Esophagus squamous epithelium (tissue), 5 donors: ENCODE measurements around the gene C18orf32. TPM values are rescaled to one million over a fixed set of nuclear protein-coding genes. Genes with fewer than 3 reads are reported as not detected.
"Not testable (repeated sequence)": the region's sequence is repeated elsewhere in the genome, so short reads cannot be mapped to it uniquely, and the experiment has no call there.

ENCODE experiments used
- DNase-seq: peaks from one replicate; lab custom pipeline; 2025; lab: John Stamatoyannopoulos, UW
- H3K27ac ChIP-seq, 4 donors: fragments of 200-600 bp; sonication (generic); one replicate each; pipeline ENCODE4 v1.5.1; 2016 to 2019; ENCODE audit warnings: mild to moderate bottlenecking in 1 of 4
- H3K27me3 ChIP-seq, 4 donors: fragments of 200-600 bp; sonication (generic); 1 replicate in 3 of 4; 2 replicates in 1 of 4; pipeline versions ENCODE4 v1.5.1 to v1.6.0; 2017 to 2021; ENCODE audit warnings: antibody characterized with exemption in 1 of 4
- H3K36me3 ChIP-seq, 3 donors: fragments of 200-600 bp; sonication (generic); one replicate each; pipeline ENCODE4 v1.5.1; 2016 to 2019
- H3K4me1 ChIP-seq, 3 donors: fragments of 200-600 bp; sonication (generic); one replicate each; pipeline ENCODE4 v1.5.1; 2017 to 2019
- H3K4me3 ChIP-seq, 4 donors: fragments of 200-600 bp; sonication (generic); 1 replicate in 3 of 4; 2 replicates in 1 of 4; pipeline ENCODE4 v1.5.1; 2016 to 2019; ENCODE audit warnings: mild to moderate bottlenecking in 2 of 4, moderate library complexity in 1 of 4
- H3K9me3 ChIP-seq, 3 donors: fragments of 200-600 bp; sonication (generic); one replicate each; pipeline ENCODE4 v1.5.1; 2016 to 2019
- POLR2A ChIP-seq, 4 donors: fragments of 450-650 bp; IDR thresholded peaks; one replicate each; pipeline ENCODE4 v1.6.1; 2017; ENCODE audit warnings: antibody characterized with exemption in 4 of 4, mild to moderate bottlenecking in 4 of 4, moderate library complexity in 3 of 4
- WGBS, 2 donors: methylation state at CpG; one replicate each; pipeline ENCODE4 v1.1.5; 2018; 5-methylcytosine and 5-hydroxymethylcytosine counted together
- intact Hi-C: fragments of 100-400 bp; cut with DNase I; formaldehyde crosslinking; loops from one replicate; pipeline ENCODE4 v1.15.0; 2022
- total RNA-seq, 4 donors: library from RNA; depleted of rRNA; stranded (reverse); fragments of >200 nt; gene quantifications; one replicate each; pipeline ENCODE4 v1.1.0, GENCODE V29; 2016
- TF ChIP-seq, protein P1 (sequence below), 6 experiments: fragments of 450-650 bp in 4 of 6; fragments of 200-600 bp in 2 of 6; sonication (generic) in 2 of 6; IDR thresholded peaks; one replicate each; pipeline ENCODE4 v1.5.1; 2016 to 2019; ENCODE audit warnings: antibody characterized with exemption in 6 of 6, mild to moderate bottlenecking in 4 of 6, moderate library complexity in 4 of 6
- donor health status: DM: yes; HTN: yes; CAD: no.

Gene C18orf32
- total RNA-seq, 4 donors from 2014 or later = 13.6 to 25.6 (median 19.6) TPM

DNA sequence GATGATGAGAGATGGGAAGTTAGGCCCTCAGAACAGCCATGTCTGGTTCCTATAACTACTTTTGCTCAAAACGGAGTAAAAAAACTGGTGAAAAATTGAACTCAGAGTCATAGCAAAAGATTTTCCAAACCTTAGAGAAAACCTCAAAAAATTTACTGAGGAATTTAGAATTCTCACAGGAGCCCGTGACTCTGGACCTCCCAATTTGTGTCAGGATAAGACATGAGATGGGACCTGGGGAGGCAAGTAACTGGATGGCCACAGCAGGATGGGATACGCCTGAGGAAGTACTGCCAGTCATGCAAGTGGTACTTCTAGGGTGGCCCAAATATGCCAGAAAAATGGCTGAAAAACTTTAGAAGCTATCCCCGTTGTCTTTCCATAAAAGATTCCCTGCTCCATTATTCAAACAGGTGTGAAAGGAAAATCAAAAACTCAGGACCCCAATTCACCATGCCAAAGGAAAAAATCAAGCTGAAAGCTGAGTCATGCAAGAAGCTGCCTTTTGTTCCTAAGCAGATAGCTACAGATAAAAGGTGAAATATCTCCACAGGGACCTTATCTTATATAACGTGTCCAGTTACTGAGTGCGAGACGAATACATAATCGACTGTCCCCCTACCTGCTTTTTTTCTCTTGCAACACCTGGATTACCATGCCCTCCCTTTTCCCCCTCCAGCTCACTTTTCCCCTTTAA lies 40.7 kb upstream of the C18orf32 start:
- H3K9me3 ChIP-seq = no peaks in the 10 kb centered on the region
- WGBS, 2 donors = 45 to 59% methylated on average over 8 of the region's 8 CpGs
- H3K4me3 ChIP-seq = no peak overlapping the region
- H3K27ac ChIP-seq = no peak overlapping the region
- no peaks in the 10 kb centered on the region for H3K27me3 ChIP-seq
- H3K36me3 ChIP-seq = no peaks in the 10 kb centered on the region
- no peaks in the 10 kb centered on the region for H3K4me1 ChIP-seq
- TF ChIP-seq POLR2A (IDR thresholded peaks at IDR 0.05) = no peak
- TF ChIP-seq, protein P1, sequence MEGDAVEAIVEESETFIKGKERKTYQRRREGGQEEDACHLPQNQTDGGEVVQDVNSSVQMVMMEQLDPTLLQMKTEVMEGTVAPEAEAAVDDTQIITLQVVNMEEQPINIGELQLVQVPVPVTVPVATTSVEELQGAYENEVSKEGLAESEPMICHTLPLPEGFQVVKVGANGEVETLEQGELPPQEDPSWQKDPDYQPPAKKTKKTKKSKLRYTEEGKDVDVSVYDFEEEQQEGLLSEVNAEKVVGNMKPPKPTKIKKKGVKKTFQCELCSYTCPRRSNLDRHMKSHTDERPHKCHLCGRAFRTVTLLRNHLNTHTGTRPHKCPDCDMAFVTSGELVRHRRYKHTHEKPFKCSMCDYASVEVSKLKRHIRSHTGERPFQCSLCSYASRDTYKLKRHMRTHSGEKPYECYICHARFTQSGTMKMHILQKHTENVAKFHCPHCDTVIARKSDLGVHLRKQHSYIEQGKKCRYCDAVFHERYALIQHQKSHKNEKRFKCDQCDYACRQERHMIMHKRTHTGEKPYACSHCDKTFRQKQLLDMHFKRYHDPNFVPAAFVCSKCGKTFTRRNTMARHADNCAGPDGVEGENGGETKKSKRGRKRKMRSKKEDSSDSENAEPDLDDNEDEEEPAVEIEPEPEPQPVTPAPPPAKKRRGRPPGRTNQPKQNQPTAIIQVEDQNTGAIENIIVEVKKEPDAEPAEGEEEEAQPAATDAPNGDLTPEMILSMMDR (IDR thresholded peaks at IDR 0.05) = no peak
- no peak for DNase-seq
- intact Hi-C loops = no loop called here

DNA sequence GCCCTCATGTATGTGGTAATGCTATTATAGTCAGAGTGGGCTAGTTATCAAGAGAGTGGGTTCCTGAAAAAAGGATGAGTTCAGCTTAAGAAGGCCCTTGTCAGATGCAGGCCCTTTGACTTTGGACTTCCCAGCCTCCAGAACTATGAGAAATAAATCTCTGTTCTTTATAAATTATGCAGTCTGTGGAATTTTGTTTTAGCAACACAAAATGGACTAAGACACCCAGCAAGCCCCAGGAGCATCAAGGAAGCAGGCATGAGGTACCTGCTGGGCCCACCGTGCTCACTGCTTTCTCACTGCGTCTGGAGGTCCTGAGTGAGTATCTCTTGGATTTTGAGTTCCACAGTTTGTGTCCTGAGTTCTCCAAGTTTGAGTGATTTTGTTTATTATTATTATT lies 38.9 kb upstream of the C18orf32 start:
- Histone ChIP-seq H3K27ac (no peak overlapping the region), H3K9me3 (no peaks in the 10 kb centered on the region), H3K27me3 (no peaks in the 10 kb centered on the region), H3K36me3 (no peaks in the 10 kb centered on the region), H3K4me1 (no peaks in the 10 kb centered on the region), H3K4me3 (no peak overlapping the region)
- WGBS, 2 donors = 95 to 100% methylated on average over 2 of the region's 2 CpGs
- DNase-seq = no peak
- TF ChIP-seq, protein P1 (IDR thresholded peaks at IDR 0.05) = no peak
- no peak for TF ChIP-seq POLR2A (IDR thresholded peaks at IDR 0.05)
- intact Hi-C loops = no loop called here

DNA sequence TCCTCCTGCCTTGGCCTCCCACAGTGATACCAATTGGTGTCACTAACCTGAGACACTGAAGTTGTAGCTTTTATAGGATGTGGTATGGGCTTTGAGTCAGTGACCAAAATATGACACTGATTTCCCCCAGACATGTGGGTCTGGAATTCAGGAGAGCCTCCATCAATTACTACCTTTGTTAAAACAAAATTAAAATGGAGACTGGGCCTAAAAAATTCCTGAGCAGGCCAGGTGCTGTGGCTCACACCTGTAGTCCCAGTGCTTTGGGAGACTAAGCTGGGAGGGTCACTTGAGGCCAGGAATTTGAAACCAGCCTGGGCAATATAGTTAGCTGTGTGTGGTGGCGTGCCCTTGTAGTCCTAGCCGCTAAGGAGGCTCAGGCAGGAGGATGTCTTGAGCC lies 37.9 kb upstream of the C18orf32 start:
- DNase-seq = no peak
- Histone ChIP-seq H3K27me3 (no peaks in the 10 kb centered on the region), H3K27ac (no peak overlapping the region), H3K4me1 (no peaks in the 10 kb centered on the region), H3K9me3 (no peaks in the 10 kb centered on the region), H3K4me3 (no peak overlapping the region), H3K36me3 (no peaks in the 10 kb centered on the region)
- intact Hi-C loops = no loop called here
- 95 to 100% methylated on average over 2 of the region's 2 CpGs for WGBS, 2 donors
- TF ChIP-seq, protein P1 (IDR thresholded peaks at IDR 0.05) = no peak
- no peak for TF ChIP-seq POLR2A (IDR thresholded peaks at IDR 0.05)

DNA sequence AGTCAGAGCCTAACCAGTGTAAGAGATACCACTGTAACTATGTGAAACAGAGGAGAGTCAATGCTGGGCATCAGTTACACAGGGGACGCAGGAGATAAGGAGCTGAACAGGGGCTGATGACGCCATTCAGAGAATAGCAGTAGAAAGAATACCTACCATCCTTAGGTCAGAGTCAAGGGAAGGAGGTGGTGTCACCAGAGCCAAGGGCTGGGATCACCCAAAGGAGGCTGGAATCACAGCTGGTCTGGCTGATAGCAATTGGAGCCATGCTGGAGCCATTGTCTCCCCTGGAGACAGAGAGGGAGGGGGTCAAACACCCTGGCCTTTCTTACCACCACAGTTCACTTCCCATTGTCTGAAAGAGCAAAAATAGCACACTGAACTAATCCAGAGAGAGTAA lies 37.3 kb upstream of the C18orf32 start:
- DNase-seq = no peak
- no peak for TF ChIP-seq POLR2A (IDR thresholded peaks at IDR 0.05)
- TF ChIP-seq, protein P1 (IDR thresholded peaks at IDR 0.05) = no peak
- Histone ChIP-seq H3K36me3 (no peaks in the 10 kb centered on the region), H3K27ac (no peak overlapping the region), H3K4me3 (no peak overlapping the region), H3K4me1 (no peaks in the 10 kb centered on the region), H3K9me3 (no peaks in the 10 kb centered on the region), H3K27me3 (no peaks in the 10 kb centered on the region)
- intact Hi-C loops = no loop called here
- WGBS, 2 donors = 91 to 92% methylated on average over 2 of the region's 2 CpGs

DNA sequence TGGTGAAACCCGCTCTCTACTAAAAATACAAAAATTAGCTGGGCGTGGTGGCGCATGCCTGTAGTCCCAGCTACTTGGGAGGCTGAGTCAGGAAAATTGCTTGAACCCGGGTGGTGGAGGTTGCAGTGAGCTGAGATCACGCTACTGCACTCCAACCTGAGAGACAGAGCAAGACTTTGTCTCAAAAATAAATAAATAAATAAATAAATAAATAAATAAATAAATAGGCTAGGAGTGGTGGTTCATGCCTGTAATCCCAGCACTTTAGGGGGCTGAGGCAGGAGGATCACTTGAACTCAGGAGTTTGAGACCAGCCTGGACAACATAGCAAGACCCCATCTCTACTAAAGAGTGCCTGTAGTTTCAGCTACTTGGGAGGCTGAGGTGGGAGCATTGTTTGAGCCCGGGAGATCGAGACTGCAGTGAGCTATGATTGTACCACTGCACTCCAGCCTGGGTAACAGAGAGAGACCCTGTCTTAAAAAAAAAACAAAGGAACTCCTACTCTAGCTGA lies 36.6 kb upstream of the C18orf32 start:
- DNase-seq, H3K4me3 ChIP-seq: not testable (repeated sequence)

More for the DNA sequence above, 36.6 kb upstream of the C18orf32 start:
- 86 to 91% methylated on average over 7 of the region's 7 CpGs for WGBS, 2 donors
- H3K27me3 ChIP-seq, H3K9me3 ChIP-seq, intact Hi-C loops, H3K36me3 ChIP-seq, H3K4me1 ChIP-seq, H3K27ac ChIP-seq: not testable (repeated sequence)
